Stimulated activated CD8-positive, alpha-beta memory T cell treated with anti-CD3 and anti-CD28 coated beads, Interleukin-12 subunit alpha, Interleukin-12 subunit beta, amount 100 ng/mL, for 1 hour (primary cell): ENCODE measurements around the gene KIF25.

Experiments
- DNase-seq: peaks from one replicate; pipeline ENCODE4 v3.0.0-alpha.2; 2020; ENCODE audit warnings: low read depth

KIF25 gene

DNA sequence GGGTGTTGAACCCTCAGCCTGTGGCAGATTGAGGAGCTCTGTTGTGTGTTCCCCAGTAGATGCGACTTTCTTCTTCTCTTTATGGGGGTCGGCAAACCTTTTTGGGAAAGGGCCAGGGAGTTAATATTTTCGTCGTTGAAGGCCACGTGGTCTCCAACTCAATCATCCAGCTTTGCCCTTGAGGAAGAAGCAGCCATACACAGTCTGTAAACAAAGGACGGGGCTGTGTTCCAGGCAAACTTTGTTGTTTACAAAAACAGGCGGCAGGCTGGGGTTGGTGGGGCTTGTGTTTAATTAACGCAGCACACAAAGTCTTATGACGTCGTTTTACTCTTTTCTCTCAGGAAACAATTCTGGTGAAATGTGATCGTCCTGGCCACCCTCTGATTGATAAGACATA is 20.2 kb downstream of the KIF25 start:
- no peak for DNase-seq

DNA sequence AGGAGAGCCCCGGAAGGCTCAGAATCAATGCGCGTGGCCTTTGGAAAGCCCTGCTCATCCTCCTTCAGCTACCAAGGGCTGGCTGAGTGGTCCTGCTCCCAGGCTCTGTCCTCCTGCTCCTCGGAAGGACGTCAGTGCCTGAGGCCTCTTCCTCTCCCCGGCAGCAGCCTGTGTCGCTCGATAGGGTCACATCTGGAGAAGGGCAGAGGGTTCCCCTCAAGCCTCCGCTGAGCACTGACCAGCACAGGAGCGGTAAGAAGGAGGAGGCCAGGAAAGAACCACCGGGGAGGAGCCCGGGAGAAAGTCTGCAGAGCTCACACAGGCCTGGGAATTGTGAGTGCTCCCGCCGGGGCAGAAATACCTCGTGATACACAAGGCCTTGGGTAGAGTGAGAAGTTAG is 21.2 kb downstream of the KIF25 start:
- DNase-seq = no peak

DNA sequence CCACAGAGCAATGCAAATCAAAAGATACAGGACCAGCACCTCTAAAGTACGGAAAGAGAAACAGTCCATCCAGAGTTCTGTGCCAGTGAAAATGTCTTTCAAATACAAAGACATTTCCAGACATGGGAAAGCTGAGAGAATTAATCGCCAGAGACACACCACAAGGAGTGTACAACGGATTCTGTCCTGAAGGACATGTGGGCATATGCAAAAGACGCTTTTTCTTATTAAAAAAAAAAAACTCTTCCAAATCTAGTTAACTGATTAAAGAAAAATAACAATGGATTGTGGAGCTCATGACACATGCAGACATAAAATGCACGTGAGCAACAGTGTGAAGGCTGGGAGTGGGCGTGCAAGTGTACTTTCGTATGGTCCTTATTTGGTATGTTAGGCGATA is 22.8 kb downstream of the KIF25 start:
- no peak for DNase-seq

DNA sequence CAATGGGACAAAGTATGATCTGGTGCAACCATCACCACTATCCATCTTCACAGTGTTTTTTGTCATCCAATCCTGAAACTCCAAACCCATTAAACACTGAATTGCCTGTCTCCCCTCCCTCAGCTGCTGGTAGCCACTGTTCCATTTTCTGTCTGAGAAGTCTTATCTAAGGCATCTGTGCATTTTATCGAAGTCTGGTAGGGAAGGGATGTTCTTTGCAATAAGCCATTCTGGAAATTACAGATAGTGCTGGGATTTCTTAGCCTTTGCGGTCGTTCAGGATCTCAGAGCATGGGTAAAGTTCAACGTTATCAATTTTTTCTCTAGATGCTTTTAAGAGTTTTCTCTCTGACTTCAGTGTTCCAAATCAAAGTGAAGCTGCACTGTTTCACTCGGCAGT is 24.1 kb downstream of the KIF25 start:
- DNase-seq = no peak

DNA sequence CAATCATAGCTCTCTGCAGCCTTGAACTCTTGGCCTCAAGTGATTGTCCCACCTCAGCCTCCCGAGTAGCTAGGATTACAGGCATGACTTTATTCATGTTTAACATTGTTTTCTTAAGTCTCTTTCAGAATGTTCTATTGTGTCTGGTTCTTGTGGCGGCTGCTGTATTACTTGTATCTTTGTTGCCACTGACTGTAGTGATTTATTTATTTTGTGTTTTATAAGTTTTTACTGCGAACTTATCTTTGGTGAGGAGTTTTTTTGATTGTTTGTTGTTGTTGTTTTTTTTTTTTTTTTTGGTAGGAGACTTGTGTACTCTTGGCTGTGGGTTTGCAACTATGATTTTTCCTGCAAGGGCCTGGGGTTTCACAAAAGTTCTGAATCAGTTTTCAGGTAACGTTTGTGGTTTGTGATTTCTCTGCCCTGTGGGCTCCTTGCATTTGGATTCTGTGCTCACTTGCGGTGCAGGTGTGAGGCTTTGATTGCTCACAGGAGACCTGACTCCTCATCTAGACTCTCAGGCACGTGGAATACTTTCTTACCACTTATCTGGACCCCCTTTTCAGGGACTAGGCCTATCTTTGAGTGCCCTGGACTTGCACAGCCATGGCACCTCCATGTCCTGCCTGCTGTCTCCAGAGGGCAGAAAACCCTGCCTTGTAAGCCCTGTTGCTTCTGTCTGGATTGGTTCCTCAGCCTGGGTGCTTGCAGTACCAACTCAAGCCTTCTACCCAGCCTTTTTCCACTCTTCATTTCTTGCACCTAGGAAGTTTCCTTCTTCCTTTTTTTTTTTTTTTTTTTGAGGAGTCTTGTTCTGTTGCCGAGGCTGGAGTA is 25.2 kb downstream of the KIF25 start:
- DNase-seq = no peak

DNA sequence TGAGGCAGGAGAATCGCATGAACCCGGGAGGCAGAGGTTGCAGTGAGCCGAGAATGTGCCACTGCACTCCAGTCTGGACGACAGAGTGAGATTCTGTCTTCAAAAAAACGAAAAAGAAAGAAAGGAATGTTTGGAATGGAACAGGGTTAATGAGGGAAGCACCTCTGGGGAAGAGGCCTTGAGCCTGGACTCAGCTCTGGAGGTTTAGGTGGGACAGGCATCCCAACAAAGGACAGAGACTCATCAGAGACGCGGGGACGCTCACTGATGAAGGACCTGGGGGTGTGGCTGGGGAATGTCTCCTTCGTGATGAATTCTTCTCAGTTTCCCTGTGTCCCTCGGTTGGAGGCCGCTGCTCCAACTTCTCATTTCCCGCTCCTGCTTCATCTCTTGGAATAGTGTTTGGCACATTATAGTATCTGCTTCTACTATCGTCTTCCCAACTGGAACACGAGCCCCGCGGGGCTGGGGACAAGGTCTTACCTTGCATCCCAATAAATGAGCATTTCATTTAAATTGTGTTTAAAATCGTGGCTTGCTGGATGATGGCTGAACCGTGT is 27.6 kb downstream of the KIF25 start:
- no peak for DNase-seq

DNA sequence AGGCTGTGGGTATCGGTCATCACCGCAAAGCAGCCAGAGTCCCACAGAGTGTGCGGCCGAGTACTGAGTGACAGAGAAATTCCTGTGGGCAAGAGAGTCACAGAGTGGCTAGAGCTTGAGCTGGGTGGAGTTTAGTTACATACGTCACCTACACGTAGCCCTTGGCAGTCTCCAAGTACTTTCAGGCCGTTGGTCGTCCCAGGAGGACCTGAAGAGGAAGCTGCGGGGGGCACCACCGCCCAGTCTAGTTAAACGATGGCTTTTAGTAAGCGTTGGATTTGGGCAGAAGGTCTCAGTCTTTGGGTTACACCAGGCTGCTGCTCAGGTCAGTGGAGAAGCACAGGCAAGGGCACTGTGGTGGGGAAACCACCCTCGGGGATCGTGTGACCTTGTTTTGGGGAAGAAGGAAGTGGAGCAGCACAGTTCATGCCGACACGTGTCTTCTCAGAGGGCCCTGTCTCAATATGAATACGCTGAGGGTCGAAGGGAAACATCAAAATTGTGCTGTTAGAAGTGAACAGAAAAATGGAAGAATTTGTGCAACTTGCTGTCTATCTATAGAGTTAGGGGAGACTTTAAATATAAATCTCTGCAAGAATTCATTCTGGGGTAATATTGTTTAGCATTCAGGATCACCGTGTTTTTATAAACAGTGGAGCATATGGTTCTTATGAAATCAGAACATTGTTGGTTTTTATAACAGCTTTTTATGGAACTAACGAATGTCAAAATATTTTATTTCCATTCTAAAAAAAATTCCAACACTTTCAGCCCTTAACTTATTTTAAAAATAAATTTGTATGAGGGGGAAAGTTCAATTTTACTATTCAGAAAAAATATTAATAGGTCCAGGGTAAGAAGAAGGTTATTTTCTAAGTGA is 28.6 kb downstream of the KIF25 start:
- DNase-seq = no peak

DNA sequence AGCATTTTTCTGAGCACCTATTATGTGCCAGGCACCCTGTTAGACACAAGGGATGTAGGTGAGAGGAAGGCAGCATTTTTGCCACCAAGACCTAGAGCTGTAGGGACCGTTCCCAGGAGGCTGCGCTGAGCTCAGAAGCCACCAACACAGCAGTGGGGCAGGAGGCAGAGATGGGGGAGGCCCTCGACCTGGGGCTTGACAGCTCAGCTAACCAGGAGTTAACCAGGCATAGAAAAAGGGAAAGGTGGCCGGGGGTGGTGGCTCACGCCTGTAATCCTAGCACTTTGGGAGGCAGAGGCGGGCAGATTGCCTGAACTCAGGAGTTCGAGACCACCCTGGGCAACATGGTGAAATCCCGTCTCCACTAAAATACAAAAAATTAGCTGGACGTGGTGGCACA is 29.5 kb downstream of the KIF25 start:
- DNase-seq = no peak

DNA sequence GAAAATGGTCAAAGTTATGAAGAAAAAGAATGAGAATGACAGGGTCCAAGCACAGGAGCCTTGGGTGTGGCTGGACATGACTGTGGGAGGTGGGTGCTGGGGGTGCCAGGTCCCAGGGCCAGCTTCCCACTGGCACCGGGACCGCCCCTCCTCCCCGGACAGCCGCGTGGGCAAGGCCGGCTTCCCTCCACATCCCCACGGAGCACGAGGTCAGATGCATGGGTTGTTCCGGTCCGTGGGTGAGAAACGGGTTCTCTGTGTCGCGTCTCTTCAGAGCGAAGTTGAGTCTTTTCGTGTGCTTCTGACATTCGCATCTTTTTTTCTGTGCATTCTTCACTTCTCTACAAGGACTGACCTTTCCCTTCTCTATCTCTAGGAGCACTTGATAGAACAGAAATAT is 30.1 kb downstream of the KIF25 start:
- DNase-seq = no peak

DNA sequence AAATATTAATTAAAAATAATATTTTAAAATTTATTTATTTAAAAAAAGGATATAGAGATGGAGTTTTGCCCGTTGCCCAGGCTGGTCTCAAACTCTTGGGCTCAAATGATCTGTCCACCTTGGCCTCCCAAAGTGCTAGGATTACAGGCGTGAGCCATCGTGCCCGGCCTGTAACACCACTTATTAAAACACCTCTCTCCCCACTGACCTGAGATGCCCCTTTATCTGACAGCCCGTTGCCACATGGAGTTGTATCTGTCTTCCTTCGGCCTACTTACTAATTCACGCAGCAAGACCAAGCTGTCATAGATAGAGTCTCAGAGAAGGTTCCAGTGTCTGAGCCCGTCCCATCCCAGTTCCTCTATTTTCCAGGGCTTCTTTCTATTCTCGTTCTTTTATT is 30.7 kb downstream of the KIF25 start:
- no peak for DNase-seq

DNA sequence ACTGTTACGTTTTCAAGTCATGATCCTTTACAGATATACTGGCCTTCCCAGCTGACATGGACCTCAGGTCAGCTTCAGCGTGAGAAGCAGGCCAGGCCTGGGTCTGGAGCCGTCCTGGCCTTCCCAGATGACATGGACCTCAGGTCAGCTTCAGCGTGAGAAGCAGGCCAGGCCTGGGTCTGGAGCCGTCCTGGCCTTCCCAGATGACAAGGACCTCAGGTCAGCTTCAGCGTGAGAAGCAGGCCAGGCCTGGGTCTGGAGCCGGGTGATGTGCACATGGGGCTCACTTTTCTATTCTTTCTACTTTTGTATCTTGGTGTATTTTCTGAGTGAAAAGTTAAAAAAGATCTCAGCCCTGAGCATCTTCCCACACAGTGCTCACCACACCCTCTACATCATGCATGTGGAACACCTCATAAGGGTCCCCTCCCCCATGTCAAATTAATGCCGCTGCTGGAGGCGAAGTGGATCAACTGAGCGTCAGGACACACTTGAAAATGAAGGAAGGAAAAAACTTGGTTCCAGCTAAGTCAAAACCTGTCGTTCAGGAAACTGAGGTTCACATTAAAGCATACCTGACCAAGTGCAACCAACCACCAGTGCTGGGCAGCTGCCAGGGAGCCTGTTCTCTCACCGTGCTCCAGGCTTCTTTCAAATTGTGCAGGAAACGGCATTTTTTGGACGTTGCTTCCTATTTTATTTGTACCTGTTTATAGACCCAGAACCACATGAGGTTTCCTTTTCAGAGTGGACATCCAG is 32.2 kb downstream of the KIF25 start:
- no peak for DNase-seq

DNA sequence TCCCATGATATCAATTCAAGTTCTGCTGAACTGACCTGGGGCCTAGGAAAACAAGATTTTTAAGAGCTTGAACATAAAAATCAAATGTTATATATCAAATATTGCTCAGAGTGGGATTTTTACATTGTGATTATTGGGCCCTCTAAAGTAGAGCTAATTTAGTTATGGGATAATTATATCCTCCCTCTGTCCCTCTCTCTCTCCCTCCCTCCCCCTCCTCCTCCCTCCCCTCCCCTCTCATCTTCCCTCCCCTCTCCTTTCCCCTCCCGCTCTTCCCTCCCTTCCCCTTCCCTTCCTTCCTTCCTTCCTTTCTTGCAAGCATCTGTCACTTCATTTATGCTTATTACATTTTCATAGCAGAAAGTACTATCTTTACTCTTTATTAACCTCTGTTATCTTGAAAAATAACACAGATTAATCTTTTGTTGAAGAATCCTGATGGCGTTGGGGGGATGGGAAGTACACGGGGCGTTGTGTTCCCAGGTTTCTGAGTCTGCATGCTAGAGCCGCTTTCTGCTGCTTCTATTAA is 32.8 kb downstream of the KIF25 start:
- no peak for DNase-seq

DNA sequence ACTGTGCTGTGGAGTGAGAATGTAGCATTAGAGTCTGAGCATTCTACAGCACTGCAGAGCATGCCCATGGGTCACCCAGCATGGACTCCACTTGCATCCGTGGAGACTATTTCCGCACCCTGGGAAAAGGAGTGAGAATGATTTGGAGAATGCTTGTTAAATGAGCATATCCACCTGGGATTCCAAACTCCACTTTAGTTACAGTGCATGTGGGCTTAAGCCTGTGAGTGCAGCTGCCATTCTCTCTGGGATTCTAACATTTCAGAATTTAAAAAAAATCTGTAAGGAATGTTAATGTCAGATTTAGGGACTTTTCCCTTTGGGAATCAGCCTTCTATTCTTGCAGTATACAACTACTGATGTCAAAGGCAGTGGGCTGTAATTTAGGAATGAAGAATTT is 33.4 kb downstream of the KIF25 start:
- no peak for DNase-seq

DNA sequence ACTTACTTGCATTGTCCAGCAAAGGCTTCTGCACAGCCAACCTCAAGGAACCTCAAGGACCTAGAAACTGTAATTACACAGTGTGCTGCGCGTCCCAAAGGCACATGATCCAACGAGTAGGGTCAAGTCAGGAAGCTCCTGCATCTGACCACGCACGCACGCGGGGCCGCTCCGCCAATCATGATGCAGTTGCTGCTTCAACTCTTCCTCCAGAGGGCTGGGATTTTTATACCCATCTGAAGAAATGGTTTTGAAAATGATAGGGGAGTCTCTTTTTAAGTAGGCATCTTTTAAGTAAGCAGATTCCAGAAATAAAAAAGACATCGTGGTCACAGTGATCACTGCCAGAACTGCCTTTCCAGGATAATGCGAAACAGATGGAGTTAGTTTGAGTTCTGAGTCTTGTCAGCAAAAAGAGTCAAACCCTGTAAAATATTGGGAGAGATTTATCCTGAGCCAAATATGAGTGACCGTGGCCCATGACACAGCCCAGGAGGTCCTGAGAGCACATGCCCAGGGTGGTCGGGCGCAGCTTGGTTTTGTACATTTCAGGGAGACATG is 34.0 kb downstream of the KIF25 start:
- DNase-seq = no peak

DNA sequence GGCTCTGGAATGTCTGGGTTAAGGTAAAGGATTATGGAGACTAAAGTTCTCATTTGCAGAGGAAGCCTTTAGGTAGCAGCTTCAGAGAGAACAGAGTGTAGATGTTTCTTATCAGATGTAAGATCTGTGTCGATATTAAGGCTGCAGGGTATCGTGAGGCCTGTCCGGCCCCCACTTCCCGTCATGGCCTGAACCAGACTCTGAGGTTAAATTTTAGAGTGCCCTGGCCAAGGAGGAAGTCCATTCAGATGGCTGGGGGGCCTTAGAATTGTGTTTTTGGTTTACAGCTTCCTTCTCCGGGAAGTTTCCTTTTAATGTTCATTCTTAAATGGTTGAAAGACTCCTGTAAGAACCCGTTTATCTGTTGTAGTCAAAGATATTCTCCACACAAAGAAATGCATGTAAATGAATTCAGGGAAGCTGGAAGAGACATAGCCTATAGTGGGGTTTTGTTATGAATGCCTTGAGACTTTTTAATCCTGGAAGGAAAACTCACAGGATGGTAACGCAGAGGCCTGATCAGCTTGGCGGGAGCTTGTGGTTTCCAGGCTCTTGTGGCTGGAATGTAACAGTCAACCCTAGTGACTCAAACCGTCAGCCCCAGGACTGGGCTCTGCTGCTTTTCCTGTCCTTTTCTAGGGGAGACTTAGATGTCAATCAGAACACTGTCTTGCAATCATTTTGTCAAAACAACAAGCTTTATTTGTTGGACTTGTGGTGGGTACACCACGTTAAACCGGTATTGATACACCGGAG is 34.7 kb downstream of the KIF25 start:
- DNase-seq = no peak

DNA sequence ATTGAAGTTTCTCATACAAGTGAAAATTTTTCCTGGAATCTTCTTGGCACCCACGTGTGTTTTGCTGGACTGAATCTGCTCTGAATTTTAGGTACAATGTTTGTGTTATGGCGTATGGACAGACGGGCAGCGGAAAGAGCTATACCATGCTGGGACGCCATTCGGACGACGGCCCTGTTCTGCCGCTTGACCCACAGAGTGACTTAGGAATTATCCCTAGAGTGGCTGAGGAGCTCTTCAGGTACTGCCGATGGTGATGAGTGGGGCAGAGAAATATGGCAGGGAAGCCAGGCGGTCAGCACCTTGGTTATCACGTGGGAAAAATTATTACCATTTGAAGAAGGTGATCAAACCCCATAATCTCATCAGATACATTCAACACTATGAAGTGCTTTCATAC is 36.3 kb downstream of the KIF25 start:
- DNase-seq = no peak

DNA sequence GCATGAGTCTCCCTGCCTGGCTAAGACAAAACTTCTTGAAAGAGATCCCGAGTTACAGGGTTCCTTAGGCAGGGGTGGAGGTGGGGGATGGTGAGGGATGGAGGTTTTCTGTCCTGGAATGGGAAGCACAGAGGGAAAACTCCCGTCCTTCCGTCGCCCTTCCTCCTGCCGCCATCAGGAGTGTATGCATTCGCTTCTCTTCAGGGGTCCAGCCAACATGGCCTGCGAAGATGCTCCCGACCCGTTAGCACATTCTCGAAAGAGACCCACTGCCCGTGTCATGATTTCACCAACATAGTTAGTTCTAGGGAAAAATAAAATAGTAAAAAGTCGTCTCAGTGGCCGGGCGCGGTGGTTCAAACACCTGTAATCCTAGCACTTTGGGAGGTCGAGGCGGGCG is 37.1 kb downstream of the KIF25 start:
- no peak for DNase-seq

DNA sequence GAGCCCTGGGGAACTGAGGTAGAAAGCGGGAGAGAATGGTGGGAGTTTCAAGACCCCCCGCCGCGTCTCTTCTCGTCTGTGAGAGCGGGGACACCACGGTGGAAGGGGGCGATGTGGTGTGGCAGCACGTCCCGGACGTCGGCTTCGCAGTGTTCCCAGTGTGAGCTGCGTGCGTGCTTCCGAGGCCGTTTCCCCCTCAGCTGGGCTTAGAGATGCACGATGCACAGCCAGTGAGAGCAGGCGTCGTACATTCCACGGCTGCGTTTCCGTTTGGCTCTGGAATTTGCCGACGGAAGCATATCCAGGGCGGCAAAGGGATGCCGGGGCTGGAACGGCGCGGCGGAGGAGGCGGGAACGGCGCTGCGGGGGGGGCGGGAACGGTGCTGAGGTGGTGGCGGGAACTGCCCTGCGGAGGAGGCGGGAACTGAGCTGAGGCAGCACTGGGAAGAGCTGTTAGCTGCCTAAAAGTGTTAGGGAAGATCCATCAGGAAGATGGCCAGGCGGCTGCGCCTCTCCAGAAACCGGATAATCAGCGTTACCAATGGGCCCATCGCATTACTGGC is 37.7 kb downstream of the KIF25 start:
- no peak for DNase-seq

DNA sequence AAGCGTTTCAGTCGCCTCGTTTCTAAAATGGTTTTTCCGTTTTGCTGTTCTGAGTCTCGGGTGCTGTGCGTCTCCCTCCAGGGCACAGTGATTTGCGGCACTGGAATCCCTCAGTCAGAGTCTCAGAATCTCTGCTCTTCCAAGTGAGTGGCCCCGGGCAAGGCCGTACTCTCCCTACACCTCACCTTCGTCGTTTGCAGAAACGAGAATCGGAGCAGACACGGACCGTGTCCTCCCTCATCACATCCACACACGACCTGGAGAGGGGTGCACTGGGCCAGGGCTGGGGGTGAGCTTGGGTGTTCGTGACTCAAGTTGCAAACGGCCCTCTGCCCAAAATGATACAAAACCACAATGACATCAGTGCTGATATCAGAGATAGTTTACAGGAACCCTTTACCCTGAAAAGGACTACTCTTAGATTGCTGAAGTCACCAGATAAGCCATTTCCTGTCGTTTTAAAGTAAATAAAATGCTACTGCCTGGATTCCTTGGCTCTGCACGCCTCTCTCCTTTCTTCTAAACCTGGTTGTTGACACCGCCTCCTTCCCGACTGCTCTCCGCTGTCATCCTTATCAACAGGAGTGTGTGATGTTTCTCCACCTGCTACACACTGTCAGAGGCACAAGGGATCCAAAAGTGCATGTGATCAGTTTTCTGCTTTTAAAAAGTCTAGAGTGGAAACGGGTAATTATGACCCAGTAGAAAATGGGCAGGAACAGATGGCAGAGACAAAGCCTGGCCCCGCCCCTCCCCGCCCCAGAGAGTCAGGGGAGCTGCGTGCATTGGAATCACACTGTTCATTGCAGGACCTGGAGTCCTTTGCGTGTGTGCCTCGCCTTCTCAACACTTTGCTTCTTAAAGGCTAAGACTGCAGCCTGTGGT is 38.4 kb downstream of the KIF25 start:
- no peak for DNase-seq

DNA sequence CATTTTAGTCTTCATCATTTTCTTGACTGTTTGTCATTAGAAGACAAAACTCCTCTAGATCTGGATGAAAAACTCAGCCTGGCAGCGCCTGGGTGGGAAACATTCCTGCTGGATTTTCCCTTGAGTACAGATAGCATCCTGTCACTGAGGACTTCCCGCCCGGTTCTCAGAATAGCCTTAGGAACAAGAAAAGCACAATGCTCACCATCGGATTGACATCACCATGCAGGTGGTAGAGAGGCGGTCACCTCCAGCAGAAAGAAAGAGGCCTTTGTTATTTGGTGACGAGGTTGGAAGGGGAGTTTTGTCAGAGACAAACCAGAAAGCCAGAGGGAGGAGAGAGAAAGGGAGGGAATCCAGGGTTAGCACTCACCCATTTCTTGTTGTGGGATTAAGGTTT is 39.8 kb downstream of the KIF25 start:
- DNase-seq = no peak
